Panc1 (cell line): ENCODE measurements around the gene CDC123. TPM values are rescaled to one million over a fixed set of nuclear protein-coding genes. Genes with fewer than 3 reads are reported as not detected.

Experiments used
- ATAC-seq: fragments of 200-7000 bp; cut with Tn5 transposase; 2 replicates; pipeline ENCODE4 v1.9.1; 2020; ENCODE audit warnings: mild to moderate bottlenecking, moderate library complexity
- BruUV-seq: library from RNA; stranded (reverse); fragments of 400-500 nt; replicated peaks from 2 replicates; lab custom pipeline; 2021; lab: Mats Ljungman, UMichigan
- CTCF ChIA-PET: fragments of 300-600 bp; sonication (Branson Sonifier 250); formaldehyde crosslinking; loops from one replicate; lab custom pipeline; 2022; ENCODE audit warnings: antibody characterized with exemption; lab: Charles Lee
- POLR2A ChIA-PET: fragments of 300-600 bp; sonication (Branson Sonifier 250); formaldehyde crosslinking; loops from one replicate; lab custom pipeline; 2022; ENCODE audit warnings: antibody characterized with exemption; lab: Charles Lee
- DNase-seq: peaks from one replicate; pipeline ENCODE4 v3.0.0-alpha.2; 2010; ENCODE audit warnings: low read depth, low spot score
- H3K27ac ChIP-seq: 2 replicates; pipeline ENCODE4 v1.5.1; 2011; ENCODE audit warnings: mild to moderate bottlenecking, low read length, inconsistent platforms
- H3K27me3 ChIP-seq: fragments of 200-500 bp; sonication (Bioruptor generic); 2 replicates; pipeline ENCODE4 v1.6.0; 2014; ENCODE audit warnings: low read length, inconsistent platforms; ENCODE audit not compliant: control insufficient read depth, insufficient read depth
- H3K36me3 ChIP-seq: fragments of 200-500 bp; sonication (Bioruptor generic); 2 replicates; pipeline ENCODE4 v1.5.1; 2014; ENCODE audit warnings: inconsistent platforms, mild to moderate bottlenecking, low read length, moderate library complexity; ENCODE audit not compliant: control insufficient read depth, insufficient read depth
- H3K4me1 ChIP-seq: 2 replicates; pipeline ENCODE4 v1.5.1; 2011; ENCODE audit warnings: inconsistent platforms, mild to moderate bottlenecking, low read length, moderate library complexity; ENCODE audit not compliant: control insufficient read depth, insufficient read depth
- H3K4me3 ChIP-seq, 2 experiments: 2 replicates each; pipeline ENCODE4 v1.5.1; 2011 to 2012; ENCODE audit warnings: low read depth in 2 of 2, low read length in 2 of 2, mild to moderate bottlenecking in 2 of 2, inconsistent platforms in 1 of 2, moderate library complexity in 1 of 2
- H3K9me3 ChIP-seq: fragments of 200-500 bp; sonication (Bioruptor generic); 2 replicates; pipeline ENCODE4 v1.5.1; 2014; ENCODE audit warnings: low read depth, mild to moderate bottlenecking, inconsistent platforms, low read length, moderate library complexity; ENCODE audit not compliant: control insufficient read depth, insufficient read depth
- POLR2AphosphoS5 ChIP-seq: IDR thresholded peaks from 2 replicates; pipeline ENCODE4 v1.6.1; 2012; ENCODE audit warnings: mild to moderate bottlenecking, low read depth, low read length, moderate library complexity
- SIN3A ChIP-seq: IDR thresholded peaks from 2 replicates; pipeline ENCODE4 v1.6.1; 2012; ENCODE audit warnings: low read depth, mild to moderate bottlenecking, low read length, moderate library complexity, borderline replicate concordance; ENCODE audit not compliant: insufficient read depth
- TCF7L2 ChIP-seq: IDR thresholded peaks from 2 replicates; pipeline ENCODE4 v1.6.1; 2011; ENCODE audit warnings: mild to moderate bottlenecking, low read depth, low read length, inconsistent platforms
- in situ Hi-C: cut with HindIII; loops from 2 replicates; pipeline ENCODE4 v1.10.0; 2016; ENCODE audit warnings: low sequenced_read_pairs, low pct_unique_long_range_greater_than_20kb
- intact Hi-C: fragments of 100-400 bp; cut with micrococcal nuclease; formaldehyde crosslinking; loops from one replicate; pipeline ENCODE4 v1.10.0; 2022; ENCODE audit not compliant: unreplicated experiment
- total RNA-seq: library from RNA; stranded (reverse); gene quantifications from one replicate; pipeline ENCODE4 v1.2.1, GENCODE V29; 2021; ENCODE audit not compliant: unreplicated experiment
- TF ChIP-seq, protein P1 (sequence below): fragments of 450-650 bp; IDR thresholded peaks from 2 replicates; pipeline ENCODE4 v1.5.1; 2017; ENCODE audit warnings: mild to moderate bottlenecking
- TF ChIP-seq, protein P2 (sequence below), 2 experiments: IDR thresholded peaks; 2 replicates each; pipeline ENCODE4 v1.6.1; 2011 to 2012; ENCODE audit warnings: low read depth in 2 of 2, control low read depth in 1 of 2, low read length in 1 of 2, mild to moderate bottlenecking in 1 of 2, moderate library complexity in 1 of 2; ENCODE audit not compliant: insufficient read depth in 1 of 2

CDC123 gene
- total RNA-seq, 1 experiment from 2014 or later: 66.3 TPM

DNA sequence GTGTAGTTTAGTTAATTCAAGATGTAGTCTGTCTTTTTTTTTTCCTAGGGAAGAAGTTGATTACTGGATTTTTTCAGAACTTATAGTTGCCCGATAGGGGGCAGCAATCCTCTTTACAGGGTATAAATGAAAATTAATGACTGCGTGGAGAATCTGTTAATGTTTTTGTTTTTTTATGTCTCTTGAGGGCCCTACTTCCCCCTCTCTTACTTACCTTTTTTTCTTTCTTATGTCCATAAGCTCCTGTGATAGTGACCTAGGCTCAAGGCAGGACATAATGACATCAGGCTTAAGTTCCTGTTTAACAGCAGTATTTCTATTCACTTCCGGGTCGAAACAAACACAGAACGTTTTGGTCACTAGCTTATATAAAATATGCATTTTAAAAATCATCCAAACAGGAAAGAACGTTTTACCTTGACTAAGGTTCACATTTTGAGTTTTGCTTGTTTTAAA lies 18.8 kb downstream of the CDC123 start:
- POLR2A ChIA-PET: no interaction called here
- in situ Hi-C loops: no loop called here
- TF ChIP-seq SIN3A (no peak), TCF7L2 (no peak)
- TF ChIP-seq, protein P1, sequence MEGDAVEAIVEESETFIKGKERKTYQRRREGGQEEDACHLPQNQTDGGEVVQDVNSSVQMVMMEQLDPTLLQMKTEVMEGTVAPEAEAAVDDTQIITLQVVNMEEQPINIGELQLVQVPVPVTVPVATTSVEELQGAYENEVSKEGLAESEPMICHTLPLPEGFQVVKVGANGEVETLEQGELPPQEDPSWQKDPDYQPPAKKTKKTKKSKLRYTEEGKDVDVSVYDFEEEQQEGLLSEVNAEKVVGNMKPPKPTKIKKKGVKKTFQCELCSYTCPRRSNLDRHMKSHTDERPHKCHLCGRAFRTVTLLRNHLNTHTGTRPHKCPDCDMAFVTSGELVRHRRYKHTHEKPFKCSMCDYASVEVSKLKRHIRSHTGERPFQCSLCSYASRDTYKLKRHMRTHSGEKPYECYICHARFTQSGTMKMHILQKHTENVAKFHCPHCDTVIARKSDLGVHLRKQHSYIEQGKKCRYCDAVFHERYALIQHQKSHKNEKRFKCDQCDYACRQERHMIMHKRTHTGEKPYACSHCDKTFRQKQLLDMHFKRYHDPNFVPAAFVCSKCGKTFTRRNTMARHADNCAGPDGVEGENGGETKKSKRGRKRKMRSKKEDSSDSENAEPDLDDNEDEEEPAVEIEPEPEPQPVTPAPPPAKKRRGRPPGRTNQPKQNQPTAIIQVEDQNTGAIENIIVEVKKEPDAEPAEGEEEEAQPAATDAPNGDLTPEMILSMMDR: peak; percentile 70; the same call in 1 of the 2 replicates
- Histone ChIP-seq H3K4me3 (no peak overlapping the region), H3K9me3 (no peaks in the 10 kb centered on the region), H3K4me1 (no peaks in the 10 kb centered on the region), H3K27me3 (no peaks in the 10 kb centered on the region), H3K36me3 (peaks cover 18% of the 10 kb centered on the region), H3K27ac (no peak overlapping the region)
- no peak for ATAC-seq
- CTCF ChIA-PET: no interaction called here
- intact Hi-C loops: no loop called here
- no peak for DNase-seq
- BruUV-seq: no TSS peak

DNA sequence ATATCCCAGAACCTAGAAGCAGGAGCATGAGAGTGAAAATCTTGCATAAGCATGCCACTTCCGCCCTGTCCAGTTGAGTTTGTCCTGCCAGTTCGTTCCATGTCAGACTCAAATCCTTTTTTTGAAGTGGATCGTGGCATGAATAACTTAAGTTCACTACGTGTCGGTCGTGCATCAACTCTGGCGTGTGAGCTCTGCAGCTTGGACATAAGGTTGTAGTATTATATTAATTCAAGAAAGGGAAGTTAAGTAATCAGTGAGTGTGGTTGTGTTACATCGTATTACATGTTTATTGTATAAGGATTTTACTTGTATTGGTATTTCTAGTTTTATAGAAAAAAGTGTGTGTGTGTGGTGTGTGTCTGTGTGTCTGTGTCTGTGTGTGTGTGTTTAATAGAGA lies 23.0 kb downstream of the CDC123 start:
- Histone ChIP-seq H3K4me1 (no peaks in the 10 kb centered on the region), H3K36me3 (peaks cover 14% of the 10 kb centered on the region), H3K9me3 (no peaks in the 10 kb centered on the region), H3K27ac (no peak overlapping the region), H3K4me3 (no peak overlapping the region), H3K27me3 (no peaks in the 10 kb centered on the region)
- DNase-seq (no peak), ATAC-seq (no peak)
- BruUV-seq: no TSS peak
- intact Hi-C loops: no loop called here
- CTCF ChIA-PET: no interaction called here
- POLR2A ChIA-PET: interaction anchor here (0.5 kb wide), 1 partner anchor 31 kb away, joined by 3 read pairs; no protein-coding TSS in a partner anchor
- in situ Hi-C loops: no loop called here
- no peak for TF ChIP-seq POLR2AphosphoS5
- TF ChIP-seq TCF7L2: no peak
- no peak for TF ChIP-seq SIN3A
- TF ChIP-seq, protein P2, sequence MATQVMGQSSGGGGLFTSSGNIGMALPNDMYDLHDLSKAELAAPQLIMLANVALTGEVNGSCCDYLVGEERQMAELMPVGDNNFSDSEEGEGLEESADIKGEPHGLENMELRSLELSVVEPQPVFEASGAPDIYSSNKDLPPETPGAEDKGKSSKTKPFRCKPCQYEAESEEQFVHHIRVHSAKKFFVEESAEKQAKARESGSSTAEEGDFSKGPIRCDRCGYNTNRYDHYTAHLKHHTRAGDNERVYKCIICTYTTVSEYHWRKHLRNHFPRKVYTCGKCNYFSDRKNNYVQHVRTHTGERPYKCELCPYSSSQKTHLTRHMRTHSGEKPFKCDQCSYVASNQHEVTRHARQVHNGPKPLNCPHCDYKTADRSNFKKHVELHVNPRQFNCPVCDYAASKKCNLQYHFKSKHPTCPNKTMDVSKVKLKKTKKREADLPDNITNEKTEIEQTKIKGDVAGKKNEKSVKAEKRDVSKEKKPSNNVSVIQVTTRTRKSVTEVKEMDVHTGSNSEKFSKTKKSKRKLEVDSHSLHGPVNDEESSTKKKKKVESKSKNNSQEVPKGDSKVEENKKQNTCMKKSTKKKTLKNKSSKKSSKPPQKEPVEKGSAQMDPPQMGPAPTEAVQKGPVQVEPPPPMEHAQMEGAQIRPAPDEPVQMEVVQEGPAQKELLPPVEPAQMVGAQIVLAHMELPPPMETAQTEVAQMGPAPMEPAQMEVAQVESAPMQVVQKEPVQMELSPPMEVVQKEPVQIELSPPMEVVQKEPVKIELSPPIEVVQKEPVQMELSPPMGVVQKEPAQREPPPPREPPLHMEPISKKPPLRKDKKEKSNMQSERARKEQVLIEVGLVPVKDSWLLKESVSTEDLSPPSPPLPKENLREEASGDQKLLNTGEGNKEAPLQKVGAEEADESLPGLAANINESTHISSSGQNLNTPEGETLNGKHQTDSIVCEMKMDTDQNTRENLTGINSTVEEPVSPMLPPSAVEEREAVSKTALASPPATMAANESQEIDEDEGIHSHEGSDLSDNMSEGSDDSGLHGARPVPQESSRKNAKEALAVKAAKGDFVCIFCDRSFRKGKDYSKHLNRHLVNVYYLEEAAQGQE (IDR thresholded peaks at IDR 0.05; ENCODE audit: insufficient read depth in 1 of 2, low read depth in 2 of 2, low read length in 1 of 2): no peak
- TF ChIP-seq, protein P1: no peak
